Neural progenitor cell (in vitro differentiated cells): Measurements from ENCODE around the gene CNTN1. TPM values are rescaled to one million over a fixed set of nuclear protein-coding genes. Genes with fewer than 3 reads are reported as not detected.
A peak's percentile ranks its signal among the peaks of the same experiment; 100 is the strongest.

Experiments
- DNase-seq: peaks from one replicate; pipeline ENCODE4 v3.0.0-alpha.2; 2016; ENCODE audit warnings: low spot score
- H2AFZ ChIP-seq: fragments of 200-600 bp; sonication (generic); replicated peaks from 2 replicates; pipeline ENCODE4 v1.6.1; 2016; ENCODE audit warnings: antibody characterized with exemption
- H3F3A ChIP-seq: fragments of 200-600 bp; sonication (generic); 2 replicates; pipeline ENCODE4 v1.6.1; 2016; ENCODE audit warnings: antibody characterized with exemption, low read depth
- H3K27ac ChIP-seq: fragments of 200-600 bp; sonication (generic); 2 replicates; pipeline ENCODE4 v1.5.1; 2016; ENCODE audit warnings: mild to moderate bottlenecking
- H3K27me3 ChIP-seq: fragments of 200-600 bp; sonication (generic); 2 replicates; pipeline ENCODE4 v1.6.1; 2016; ENCODE audit warnings: mild to moderate bottlenecking, moderate library complexity
- H3K36me3 ChIP-seq: fragments of 200-600 bp; sonication (generic); 2 replicates; pipeline ENCODE4 v1.5.1; 2016
- H3K4me1 ChIP-seq: fragments of 200-600 bp; sonication (generic); 2 replicates; pipeline ENCODE4 v1.6.1; 2016; ENCODE audit warnings: mixed run types
- H3K4me2 ChIP-seq: fragments of 200-600 bp; sonication (generic); 2 replicates; pipeline ENCODE4 v1.6.1; 2016
- H3K4me3 ChIP-seq: fragments of 200-600 bp; sonication (generic); 2 replicates; pipeline ENCODE4 v1.5.1; 2016
- H3K79me2 ChIP-seq: fragments of 200-600 bp; sonication (generic); 2 replicates; pipeline ENCODE4 v1.6.1; 2016; ENCODE audit warnings: low read depth
- H3K9ac ChIP-seq: fragments of 200-600 bp; sonication (generic); 2 replicates; pipeline ENCODE4 v1.6.1; 2016
- H3K9me3 ChIP-seq: fragments of 200-600 bp; sonication (generic); 2 replicates; pipeline ENCODE4 v1.5.1; 2016; ENCODE audit warnings: low read depth
- H4K20me1 ChIP-seq: fragments of 200-600 bp; sonication (generic); 2 replicates; pipeline ENCODE4 v1.6.1; 2016; ENCODE audit warnings: low read depth
- H3K27ac Mint-ChIP-seq: 3 replicates; pipeline ENCODE4 v1.8.0; 2021; ENCODE audit warnings: mixed read lengths
- H3K27me3 Mint-ChIP-seq: 2 replicates; pipeline ENCODE4 v1.8.0; 2022; ENCODE audit warnings: low read depth, mild to moderate bottlenecking, inconsistent platforms, moderate library complexity, mixed read lengths; ENCODE audit not compliant: insufficient read depth
- H3K36me3 Mint-ChIP-seq: 3 replicates; pipeline ENCODE4 v1.8.0; 2021; ENCODE audit warnings: mixed read lengths
- H3K4me1 Mint-ChIP-seq: 3 replicates; pipeline ENCODE4 v1.8.0; 2021; ENCODE audit warnings: mixed read lengths
- H3K4me3 Mint-ChIP-seq: 3 replicates; pipeline ENCODE4 v1.8.0; 2021; ENCODE audit warnings: mild to moderate bottlenecking, moderate library complexity, mixed read lengths
- H3K9me3 Mint-ChIP-seq: 3 replicates; pipeline ENCODE4 v1.8.0; 2020; ENCODE audit warnings: mixed read lengths
- CTCF ChIP-seq: fragments of 200-600 bp; sonication (generic); IDR thresholded peaks from 2 replicates; pipeline ENCODE4 v1.5.1; 2017; ENCODE audit warnings: antibody characterized with exemption, mild to moderate bottlenecking
- EZH2 ChIP-seq: fragments of 200-600 bp; sonication (generic); IDR thresholded peaks from 2 replicates; pipeline ENCODE4 v1.6.1; 2017; ENCODE audit warnings: antibody characterized with exemption, mild to moderate bottlenecking, moderate library complexity
- EZH2phosphoT487 ChIP-seq: fragments of 200-600 bp; sonication (generic); IDR thresholded peaks from 2 replicates; pipeline ENCODE4 v1.6.1; 2017; ENCODE audit warnings: antibody characterized with exemption
- total RNA-seq: library from RNA; depleted of rRNA; stranded (reverse); fragments of >200 nt; gene quantifications from 2 replicates; pipeline ENCODE4 v1.2.3, GENCODE V29; 2015; ENCODE audit warnings: low replicate concordance

CNTN1 gene
- total RNA-seq, 1 donor from 2014 or later: 0.17 TPM

- Mint-ChIP-seq H3K27ac (no peak overlapping the region), H3K9me3 (no peaks in the 10 kb centered on the region), H3K4me1 (peaks cover 15% of the 10 kb centered on the region), H3K36me3 (no peaks in the 10 kb centered on the region), H3K27me3 (peaks cover 18% of the 10 kb centered on the region), H3K4me3 (peak overlapping the region; percentile 92)
- Histone ChIP-seq H3K4me1 (peaks cover 7% of the 10 kb centered on the region), H2AFZ (peak overlapping the region; percentile 99), H3K27me3 (peaks cover 59% of the 10 kb centered on the region), H3K4me3 (peak overlapping the region; percentile 80), H3K36me3 (no peaks in the 10 kb centered on the region), H3K9ac (no peak overlapping the region), H3K9me3 (no peaks in the 10 kb centered on the region), H4K20me1 (no peaks in the 10 kb centered on the region), H3F3A (no peaks in the 10 kb centered on the region), H3K79me2 (no peaks in the 10 kb centered on the region), H3K4me2 (peak overlapping the region; percentile 99), H3K27ac (no peak overlapping the region)
- TF ChIP-seq EZH2phosphoT487 (peak; percentile 65), CTCF (no peak), EZH2 (peak; percentile 47)
- no peak for DNase-seq
Measured at GRCh38 chr12:40692765-40693206, 547 bp downstream of the CNTN1 start.

- peaks cover 7% of the 10 kb centered on the region for H3K4me1 ChIP-seq
- H3K79me2 ChIP-seq: no peaks in the 10 kb centered on the region
- Mint-ChIP-seq H3K27me3 (peaks cover 18% of the 10 kb centered on the region), H3K27ac (no peak overlapping the region), H3K36me3 (no peaks in the 10 kb centered on the region), H3K4me3 (peak overlapping the region; percentile 92), H3K4me1 (peaks cover 12% of the 10 kb centered on the region), H3K9me3 (no peaks in the 10 kb centered on the region)
- H3K36me3 ChIP-seq: no peaks in the 10 kb centered on the region
- no peaks in the 10 kb centered on the region for H3K9me3 ChIP-seq
- H3K27me3 ChIP-seq: peaks cover 59% of the 10 kb centered on the region
- H3K27ac ChIP-seq: no peak overlapping the region
- H3F3A ChIP-seq: no peaks in the 10 kb centered on the region
- H4K20me1 ChIP-seq: no peaks in the 10 kb centered on the region
- peak overlapping the region; percentile 99 for H2AFZ ChIP-seq
- peak; percentile 60 for DNase-seq
- TF ChIP-seq EZH2phosphoT487: no peak
- TF ChIP-seq CTCF: no peak
- no peak for TF ChIP-seq EZH2
- peak overlapping the region; percentile 99 for H3K4me2 ChIP-seq
- peak overlapping the region; percentile 80 for H3K4me3 ChIP-seq
- no peak overlapping the region for H3K9ac ChIP-seq
Measured at GRCh38 chr12:40693207-40693821, 1.1 kb downstream of the CNTN1 start.

- Histone ChIP-seq H3K79me2 (no peaks in the 10 kb centered on the region), H3K27me3 (peaks cover 37% of the 10 kb centered on the region), H3K4me2 (no peak overlapping the region), H3F3A (no peaks in the 10 kb centered on the region), H3K9me3 (no peaks in the 10 kb centered on the region), H2AFZ (no peak overlapping the region), H4K20me1 (no peaks in the 10 kb centered on the region), H3K4me3 (no peak overlapping the region), H3K4me1 (peaks cover 7% of the 10 kb centered on the region), H3K9ac (no peak overlapping the region), H3K36me3 (no peaks in the 10 kb centered on the region), H3K27ac (no peak overlapping the region)
- H3K9me3 Mint-ChIP-seq: no peaks in the 10 kb centered on the region
- peaks cover 14% of the 10 kb centered on the region for H3K27me3 Mint-ChIP-seq
- peaks cover 6% of the 10 kb centered on the region for H3K4me1 Mint-ChIP-seq
- H3K4me3 Mint-ChIP-seq: no peak overlapping the region
- no peaks in the 10 kb centered on the region for H3K36me3 Mint-ChIP-seq
- no peak for TF ChIP-seq CTCF
- no peak for TF ChIP-seq EZH2
- no peak for TF ChIP-seq EZH2phosphoT487
- no peak overlapping the region for H3K27ac Mint-ChIP-seq
- no peak for DNase-seq
Measured at GRCh38 chr12:40697566-40698259, 5.5 kb downstream of the CNTN1 start.
